K562 (cell line): ENCODE results near the gene PIEZO2. TPM values are rescaled to one million over a fixed set of nuclear protein-coding genes. Genes with fewer than 3 reads are reported as not detected.

Experiments used
- ATAC-seq: fragments of 200-7000 bp; cut with Tn5 transposase; 3 replicates; pipeline ENCODE4 v1.9.1; 2020; ENCODE audit warnings: moderate library complexity
- BruUV-seq: library from RNA; stranded (reverse); fragments of 400-500 nt; replicated peaks from 2 replicates; lab custom pipeline; 2021; lab: Mats Ljungman, UMichigan
- CTCF ChIA-PET: fragments of 300-600 bp; formaldehyde crosslinking; extraction: SDS; loops from one replicate; lab custom pipeline; 2021; ENCODE audit warnings: low intra/inter-chr PET ratio; lab: Yijun Ruan, JAX
- POLR2A ChIA-PET: fragments of 300-600, 350-650 bp; sonication (Branson Sonifier 250); formaldehyde crosslinking; extraction: SDS; loops from one replicate; lab custom pipeline; 2021; ENCODE audit warnings: antibody characterized with exemption, inconsistent platforms; lab: Yijun Ruan, JAX
- DNase-seq, 4 experiments: peaks; one replicate each; pipeline versions ENCODE4 v3.0.0 to v3.0.0-alpha.2; 2011 to 2018; ENCODE audit warnings: low spot score in 3 of 4, mixed read lengths in 3 of 4; ENCODE audit errors: extremely low read depth in 1 of 4
- FAIRE-seq: peaks from 2 replicates; lab custom pipeline; 2011; peaks lifted over from hg19 to GRCh38; lab: Jason Lieb, UNC
- H2AFZ ChIP-seq: 2 replicates; pipeline ENCODE4 v1.6.0; 2011; ENCODE audit warnings: low read depth, low read length, control low read depth, inconsistent platforms
- H3K27ac ChIP-seq: fragments of 200-600 bp; 3 replicates; pipeline ENCODE4 v1.8.0; 2011; ENCODE audit warnings: low read depth, mild to moderate bottlenecking, control low read depth, inconsistent platforms, low read length, moderate library complexity, mixed read lengths; ENCODE audit errors: extremely low read depth
- H3K27me3 ChIP-seq, 2 experiments: fragments of 300-600 bp in 1 of 2; 2 replicates in 1 of 2; 3 replicates in 1 of 2; pipeline versions ENCODE4 v1.6.0 to v1.8.0; 2011; ENCODE audit warnings: inconsistent platforms in 2 of 2, low read length in 2 of 2, mild to moderate bottlenecking in 1 of 2, mixed read lengths in 1 of 2, moderate library complexity in 1 of 2; ENCODE audit not compliant: control insufficient read depth in 2 of 2, insufficient read depth in 2 of 2
- H3K36me3 ChIP-seq: fragments of 300-600 bp; 3 replicates; pipeline ENCODE4 v1.8.0; 2011; ENCODE audit warnings: mild to moderate bottlenecking, low read length, inconsistent platforms; ENCODE audit not compliant: control insufficient read depth, insufficient read depth
- H3K4me1 ChIP-seq, 2 experiments: fragments of 200-600 bp in 1 of 2; replicated peaks in 1 of 2; 2 replicates in 1 of 2; 3 replicates in 1 of 2; pipeline versions ENCODE4 v1.5.1 to v1.8.0; 2011; ENCODE audit warnings: inconsistent platforms in 2 of 2, low read length in 2 of 2, mild to moderate bottlenecking in 1 of 2, mixed read lengths in 1 of 2, moderate library complexity in 1 of 2; ENCODE audit not compliant: control insufficient read depth in 2 of 2, insufficient read depth in 2 of 2
- H3K4me2 ChIP-seq: 2 replicates; pipeline ENCODE4 v1.6.1; 2011; ENCODE audit warnings: low read length, control low read depth, inconsistent platforms, mixed read lengths; ENCODE audit not compliant: insufficient read depth
- H3K4me3 ChIP-seq: fragments of 200-600 bp; sonication (generic), shearing (Covaris generic); 2 replicates; pipeline ENCODE4 v1.5.1; 2016; ENCODE audit warnings: control low read depth, inconsistent platforms
- H3K79me2 ChIP-seq: fragments of 200-600 bp; 3 replicates; pipeline ENCODE4 v1.8.0; 2011; ENCODE audit warnings: low read length, inconsistent platforms; ENCODE audit not compliant: control insufficient read depth, insufficient read depth
- H3K9ac ChIP-seq, 2 experiments: 2 replicates each; pipeline versions ENCODE4 v1.6.0 to v1.6.1; 2011; ENCODE audit warnings: low read depth in 2 of 2, low read length in 2 of 2, control low read depth in 1 of 2, inconsistent platforms in 1 of 2, mild to moderate bottlenecking in 1 of 2, mixed read lengths in 1 of 2; ENCODE audit not compliant: insufficient read depth in 1 of 2
- H3K9me1 ChIP-seq: one replicate; pipeline ENCODE4 v1.6.0; 2011; ENCODE audit warnings: inconsistent platforms, mild to moderate bottlenecking, low read length, moderate library complexity; ENCODE audit not compliant: control insufficient read depth, insufficient read depth
- H3K9me3 ChIP-seq: replicated peaks from 2 replicates; pipeline ENCODE4 v1.5.1; 2011; ENCODE audit warnings: low read depth, low read length, inconsistent platforms; ENCODE audit not compliant: control insufficient read depth, insufficient read depth
- H4K20me1 ChIP-seq: replicated peaks from 2 replicates; pipeline ENCODE4 v1.6.1; 2011; ENCODE audit warnings: low read length, inconsistent platforms, mixed read lengths; ENCODE audit not compliant: control insufficient read depth, insufficient read depth
- CHAMP1 ChIP-seq: fragments of 450-650 bp; IDR thresholded peaks from 2 replicates; pipeline ENCODE4 v1.6.1; 2016; ENCODE audit warnings: mild to moderate bottlenecking
- MLLT1 ChIP-seq, 2 experiments: fragments of 450-650 bp; IDR thresholded peaks; 2 replicates each; pipeline ENCODE4 v1.6.1; 2016
- NR3C1 ChIP-seq: sonication (generic); formaldehyde crosslinking; IDR thresholded peaks from 2 replicates; pipeline ENCODE4 v1.8.1; 2022; ENCODE audit warnings: missing genetic modification reagents
- RERE ChIP-seq: sonication (generic); formaldehyde crosslinking; IDR thresholded peaks from 2 replicates; pipeline ENCODE4 v1.8.0; 2023; ENCODE audit warnings: missing genetic modification reagents, mild to moderate bottlenecking, borderline replicate concordance
- STAT6 ChIP-seq: sonication (generic); formaldehyde crosslinking; IDR thresholded peaks from 2 replicates; pipeline ENCODE4 v1.8.1; 2023; ENCODE audit warnings: mild to moderate bottlenecking, missing genetic modification reagents
- SUPT5H ChIP-seq: fragments of 450-650 bp; IDR thresholded peaks from 2 replicates; pipeline ENCODE4 v1.6.1; 2016
- ZBTB9 ChIP-seq: fragments of 450-650 bp; formaldehyde crosslinking; IDR thresholded peaks from 2 replicates; pipeline ENCODE4 v1.4.0; 2020; ENCODE audit warnings: mild to moderate bottlenecking, moderate library complexity
- ZNF134 ChIP-seq: fragments of 250-450 bp; sonication (Bioruptor Pico); conservative IDR thresholded peaks from 2 replicates; pipeline ENCODE4 v1.4.0; 2020
- whole genome bisulfite sequencing: fragments of 100-300 bp; shearing (Covaris generic); methylation state at CpG from one replicate; pipeline ENCODE4 v1.1.6; 2016; ENCODE audit warnings: low coverage, mixed read lengths; ENCODE audit not compliant: insufficient coverage; ENCODE audit errors: missing lambda C conversion rate; 5-methylcytosine and 5-hydroxymethylcytosine counted together
- in situ Hi-C: fragments of 300-500 bp; cut with MboI; formaldehyde crosslinking; loops from 4 replicates; pipeline ENCODE4 v1.15.0; 2018; ENCODE audit warnings: inconsistent platforms, mixed read lengths
- intact Hi-C: fragments of 100-400 bp; cut with micrococcal nuclease; formaldehyde crosslinking; loops from 2 replicates; pipeline ENCODE4 v1.14.2; 2022
- polyA plus RNA-seq, 8 experiments: library from polyadenylated mRNA; depleted of rRNA in 4 of 8; stranded (reverse) in 5 of 8; unstranded in 3 of 8; fragments of >200 nt; fragmentation: Nextera tagmentation in 2 of 8; fragmentation: Illumina TruSeq in 1 of 8; extraction: Ambion mirVana in 2 of 8; extraction: Trizol in 1 of 8; gene quantifications; 2 replicates each; pipeline versions ENCODE4 v1.2.1 to v1.2.3, GENCODE V29; 2011 to 2014; ENCODE audit warnings: inconsistent platforms in 1 of 8, missing spikeins in 1 of 8
- total RNA-seq, 7 experiments: library from RNA; depleted of rRNA in 6 of 7; stranded (reverse); fragments of >200 nt in 6 of 7; fragmentation: Illumina TruSeq in 2 of 7; extraction: Trizol in 2 of 7; gene quantifications; 2 replicates each; pipeline versions ENCODE4 v1.2.1 to v1.2.3, GENCODE V29; 2011 to 2021; ENCODE audit warnings: low replicate concordance in 1 of 7

The PIEZO2 gene
- total and polyA plus RNA-seq, 9 of the 15 experiments (the other 6 are each of a cell fraction or from before 2014, with no cell fraction given) = 0.54 to 4.1 (median 2.0) TPM

- no peak overlapping the region for H3K9ac ChIP-seq
- no peak overlapping the region for H3K27ac ChIP-seq
- intact Hi-C loops (no loop called here), in situ Hi-C loops (no loop called here)
- no peaks in the 10 kb centered on the region for H3K9me1 ChIP-seq
- ATAC-seq = no peak
- no peak for DNase-seq
- no peaks in the 10 kb centered on the region for H3K4me1 ChIP-seq
- no peaks in the 10 kb centered on the region for H3K79me2 ChIP-seq
- no peaks in the 10 kb centered on the region for H3K9me3 ChIP-seq
- peaks cover 0 to 14% of the 10 kb centered on the region in 2 experiments; a peak in 2 of 5 replicates for H3K27me3 ChIP-seq
- ChIA-PET CTCF (no interaction called here), POLR2A (no interaction called here)
- H3K4me3 ChIP-seq = no peak overlapping the region
- no peak for FAIRE-seq
- H2AFZ ChIP-seq = no peak overlapping the region
- no peaks in the 10 kb centered on the region for H3K36me3 ChIP-seq
- H4K20me1 ChIP-seq = no peaks in the 10 kb centered on the region
- WGBS = 0% methylated on average over 3 of the region's 4 CpGs
- TF ChIP-seq STAT6 (no peak), RERE (CRISPR knock-in tag) (no peak), MLLT1 (IDR thresholded peaks at IDR 0.05) (no peak), NR3C1 (CRISPR knock-in tag) (no peak), ZNF134 (CRISPR knock-in tag) (no peak), CHAMP1 (no peak), SUPT5H (no peak), ZBTB9 (no peak)
- BruUV-seq = no TSS peak
- no peak overlapping the region for H3K4me2 ChIP-seq
These were observed 121.5 kb downstream of the PIEZO2 start for GRCh38 chr18:11027862-11028261.
